K562 (cell line): ENCODE data around the gene PPFIBP2. TPM values are rescaled to one million over a fixed set of nuclear protein-coding genes. Genes with fewer than 3 reads are reported as not detected.

ENCODE experiments used
- ATAC-seq: fragments of 200-7000 bp; cut with Tn5 transposase; 3 replicates; pipeline ENCODE4 v1.9.1; 2020; ENCODE audit warnings: moderate library complexity
- BruUV-seq: library from RNA; stranded (reverse); fragments of 400-500 nt; replicated peaks from 2 replicates; lab custom pipeline; 2021; lab: Mats Ljungman, UMichigan
- CTCF ChIA-PET: fragments of 300-600 bp; formaldehyde crosslinking; extraction: SDS; loops from one replicate; lab custom pipeline; 2021; ENCODE audit warnings: low intra/inter-chr PET ratio; lab: Yijun Ruan, JAX
- POLR2A ChIA-PET: fragments of 300-600, 350-650 bp; sonication (Branson Sonifier 250); formaldehyde crosslinking; extraction: SDS; loops from one replicate; lab custom pipeline; 2021; ENCODE audit warnings: antibody characterized with exemption, inconsistent platforms; lab: Yijun Ruan, JAX
- DNase-seq, 4 experiments: peaks; one replicate each; pipeline versions ENCODE4 v3.0.0 to v3.0.0-alpha.2; 2011 to 2018; ENCODE audit warnings: low spot score in 3 of 4, mixed read lengths in 3 of 4; ENCODE audit errors: extremely low read depth in 1 of 4
- FAIRE-seq: peaks from 2 replicates; lab custom pipeline; 2011; peaks lifted over from hg19 to GRCh38; lab: Jason Lieb, UNC
- H2AFZ ChIP-seq: 2 replicates; pipeline ENCODE4 v1.6.0; 2011; ENCODE audit warnings: low read depth, low read length, control low read depth, inconsistent platforms
- H3K27ac ChIP-seq: fragments of 200-600 bp; 3 replicates; pipeline ENCODE4 v1.8.0; 2011; ENCODE audit warnings: low read depth, mild to moderate bottlenecking, control low read depth, inconsistent platforms, low read length, moderate library complexity, mixed read lengths; ENCODE audit errors: extremely low read depth
- H3K27me3 ChIP-seq, 2 experiments: fragments of 300-600 bp in 1 of 2; 2 replicates in 1 of 2; 3 replicates in 1 of 2; pipeline versions ENCODE4 v1.6.0 to v1.8.0; 2011; ENCODE audit warnings: inconsistent platforms in 2 of 2, low read length in 2 of 2, mild to moderate bottlenecking in 1 of 2, mixed read lengths in 1 of 2, moderate library complexity in 1 of 2; ENCODE audit not compliant: control insufficient read depth in 2 of 2, insufficient read depth in 2 of 2
- H3K36me3 ChIP-seq: fragments of 300-600 bp; 3 replicates; pipeline ENCODE4 v1.8.0; 2011; ENCODE audit warnings: mild to moderate bottlenecking, low read length, inconsistent platforms; ENCODE audit not compliant: control insufficient read depth, insufficient read depth
- H3K4me1 ChIP-seq, 2 experiments: fragments of 200-600 bp in 1 of 2; replicated peaks in 1 of 2; 2 replicates in 1 of 2; 3 replicates in 1 of 2; pipeline versions ENCODE4 v1.5.1 to v1.8.0; 2011; ENCODE audit warnings: inconsistent platforms in 2 of 2, low read length in 2 of 2, mild to moderate bottlenecking in 1 of 2, mixed read lengths in 1 of 2, moderate library complexity in 1 of 2; ENCODE audit not compliant: control insufficient read depth in 2 of 2, insufficient read depth in 2 of 2
- H3K4me2 ChIP-seq: 2 replicates; pipeline ENCODE4 v1.6.1; 2011; ENCODE audit warnings: low read length, control low read depth, inconsistent platforms, mixed read lengths; ENCODE audit not compliant: insufficient read depth
- H3K4me3 ChIP-seq: fragments of 200-600 bp; sonication (generic), shearing (Covaris generic); 2 replicates; pipeline ENCODE4 v1.5.1; 2016; ENCODE audit warnings: control low read depth, inconsistent platforms
- H3K79me2 ChIP-seq: fragments of 200-600 bp; 3 replicates; pipeline ENCODE4 v1.8.0; 2011; ENCODE audit warnings: low read length, inconsistent platforms; ENCODE audit not compliant: control insufficient read depth, insufficient read depth
- H3K9ac ChIP-seq, 2 experiments: 2 replicates each; pipeline versions ENCODE4 v1.6.0 to v1.6.1; 2011; ENCODE audit warnings: low read depth in 2 of 2, low read length in 2 of 2, control low read depth in 1 of 2, inconsistent platforms in 1 of 2, mild to moderate bottlenecking in 1 of 2, mixed read lengths in 1 of 2; ENCODE audit not compliant: insufficient read depth in 1 of 2
- H3K9me1 ChIP-seq: one replicate; pipeline ENCODE4 v1.6.0; 2011; ENCODE audit warnings: inconsistent platforms, mild to moderate bottlenecking, low read length, moderate library complexity; ENCODE audit not compliant: control insufficient read depth, insufficient read depth
- H3K9me3 ChIP-seq: replicated peaks from 2 replicates; pipeline ENCODE4 v1.5.1; 2011; ENCODE audit warnings: low read depth, low read length, inconsistent platforms; ENCODE audit not compliant: control insufficient read depth, insufficient read depth
- H4K20me1 ChIP-seq: replicated peaks from 2 replicates; pipeline ENCODE4 v1.6.1; 2011; ENCODE audit warnings: low read length, inconsistent platforms, mixed read lengths; ENCODE audit not compliant: control insufficient read depth, insufficient read depth
- MCM7 ChIP-seq, 2 experiments: fragments of 450-650 bp; IDR thresholded peaks; 2 replicates each; pipeline ENCODE4 v1.6.1; 2016 to 2018
- POLR2AphosphoS5 ChIP-seq: IDR thresholded peaks from 2 replicates; pipeline ENCODE4 v1.6.1; 2011; ENCODE audit warnings: mild to moderate bottlenecking, low read depth, low read length, moderate library complexity; ENCODE audit not compliant: control insufficient read depth, insufficient read depth
- USF2 ChIP-seq: sonication (generic); formaldehyde crosslinking; IDR thresholded peaks from 2 replicates; pipeline ENCODE4 v1.5.0; 2020; ENCODE audit warnings: missing genetic modification reagents
- ZKSCAN3 ChIP-seq: fragments of 250-450 bp; sonication (Bioruptor Pico); IDR thresholded peaks from 2 replicates; pipeline ENCODE4 v1.4.0; 2020
- WGBS: fragments of 100-300 bp; shearing (Covaris generic); methylation state at CpG from one replicate; pipeline ENCODE4 v1.1.6; 2016; ENCODE audit warnings: low coverage, mixed read lengths; ENCODE audit not compliant: insufficient coverage; ENCODE audit errors: missing lambda C conversion rate; 5-methylcytosine and 5-hydroxymethylcytosine counted together
- in situ Hi-C: fragments of 300-500 bp; cut with MboI; formaldehyde crosslinking; loops from 4 replicates; pipeline ENCODE4 v1.15.0; 2018; ENCODE audit warnings: inconsistent platforms, mixed read lengths
- intact Hi-C: fragments of 100-400 bp; cut with micrococcal nuclease; formaldehyde crosslinking; loops from 2 replicates; pipeline ENCODE4 v1.14.2; 2022
- polyA plus RNA-seq, 8 experiments: library from polyadenylated mRNA; depleted of rRNA in 4 of 8; stranded (reverse) in 5 of 8; unstranded in 3 of 8; fragments of >200 nt; fragmentation: Nextera tagmentation in 2 of 8; fragmentation: Illumina TruSeq in 1 of 8; extraction: Ambion mirVana in 2 of 8; extraction: Trizol in 1 of 8; gene quantifications; 2 replicates each; pipeline versions ENCODE4 v1.2.1 to v1.2.3, GENCODE V29; 2011 to 2014; ENCODE audit warnings: inconsistent platforms in 1 of 8, missing spikeins in 1 of 8
- total RNA-seq, 7 experiments: library from RNA; depleted of rRNA in 6 of 7; stranded (reverse); fragments of >200 nt in 6 of 7; fragmentation: Illumina TruSeq in 2 of 7; extraction: Trizol in 2 of 7; gene quantifications; 2 replicates each; pipeline versions ENCODE4 v1.2.1 to v1.2.3, GENCODE V29; 2011 to 2021; ENCODE audit warnings: low replicate concordance in 1 of 7

The PPFIBP2 gene
- total and polyA plus RNA-seq, 9 of the 15 experiments (the other 6 are each of a cell fraction or from before 2014, with no cell fraction given), result 0.18 to 3.4 (median 1.2) TPM

GRCh38 chr11:7645206-7645605 is 131.4 kb downstream of the PPFIBP2 start:
- no peak overlapping the region for H3K9ac ChIP-seq
- POLR2A ChIA-PET, result no interaction called here
- 11% methylated on average over 3 of the region's 3 CpGs for WGBS
- no peaks in the 10 kb centered on the region for H4K20me1 ChIP-seq
- no peak for ATAC-seq
- DNase-seq, result no peak
- intact Hi-C loops (no loop called here), in situ Hi-C loops (no loop called here)
- H3K79me2 ChIP-seq, result no peaks in the 10 kb centered on the region
- no peak for FAIRE-seq
- no peak overlapping the region for H2AFZ ChIP-seq
- no peak overlapping the region for H3K4me2 ChIP-seq
- H3K36me3 ChIP-seq, result no peaks in the 10 kb centered on the region
- H3K27ac ChIP-seq, result no peak overlapping the region
- no peaks in the 10 kb centered on the region for H3K9me3 ChIP-seq
- H3K9me1 ChIP-seq, result no peaks in the 10 kb centered on the region
- H3K4me1 ChIP-seq, result no peaks in the 10 kb centered on the region
- TF ChIP-seq MCM7 (IDR thresholded peaks at IDR 0.05), result no peak
- no peak for TF ChIP-seq ZKSCAN3
- CTCF ChIA-PET, result no interaction called here
- no TSS peak for BruUV-seq
- peaks cover 0 to 23% of the 10 kb centered on the region in 2 experiments; a peak in 3 of 5 replicates for H3K27me3 ChIP-seq
- H3K4me3 ChIP-seq, result no peak overlapping the region

GRCh38 chr11:7646866-7647265 is 133.1 kb downstream of the PPFIBP2 start:
- ATAC-seq (no peak), FAIRE-seq (no peak), DNase-seq (no peak)
- in situ Hi-C loops, result no loop called here
- ChIA-PET CTCF (no interaction called here), POLR2A (no interaction called here)
- Histone ChIP-seq H3K4me2 (no peak overlapping the region), H3K4me3 (no peak overlapping the region), H3K79me2 (no peaks in the 10 kb centered on the region), H4K20me1 (no peaks in the 10 kb centered on the region), H3K4me1 (peaks cover 9 to 10% of the 10 kb centered on the region in 2 experiments; a peak in 3 of 5 replicates), H3K9me3 (no peaks in the 10 kb centered on the region), H3K9me1 (no peaks in the 10 kb centered on the region), H3K9ac (no peak overlapping the region), H2AFZ (no peak overlapping the region), H3K36me3 (no peaks in the 10 kb centered on the region), H3K27ac (no peak overlapping the region), H3K27me3 (peaks cover 0 to 9% of the 10 kb centered on the region in 2 experiments; a peak in 3 of 5 replicates)
- no TSS peak for BruUV-seq
- TF ChIP-seq POLR2AphosphoS5 (no peak), USF2 (CRISPR knock-in tag) (no peak)
- intact Hi-C loops, result no loop called here
- 5% methylated on average over 2 of the region's 2 CpGs for WGBS
